Measurements from ENCODE around the gene TEX2. TPM values are rescaled to one million over a fixed set of nuclear protein-coding genes. Genes with fewer than 3 reads are reported as not detected.

Gene TEX2
- total and polyA plus RNA-seq, 2 donors (not counting 3 experiments of a cell fraction or from before 2014, with no cell fraction given): 13.3 to 25.8 TPM

DNA sequence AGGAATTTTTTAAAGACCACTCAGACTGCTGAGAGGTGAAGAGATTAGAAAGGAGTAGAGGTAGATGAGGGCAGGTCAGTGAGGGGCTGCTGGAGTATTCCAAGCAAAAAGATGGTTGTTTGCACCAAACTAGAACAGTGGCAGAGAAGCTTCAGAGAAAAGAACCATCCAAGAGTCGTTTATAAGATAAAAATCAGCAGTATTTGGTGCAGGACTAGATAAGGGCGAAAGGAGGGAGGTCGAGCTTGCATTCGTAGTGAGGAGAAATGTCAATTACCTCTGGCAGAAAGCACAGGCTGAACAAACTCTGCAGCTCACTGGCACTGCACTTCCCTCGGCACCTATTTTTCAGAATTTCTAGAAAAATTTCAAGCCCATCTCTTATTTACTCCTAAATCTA lies 9.6 kb downstream of the TEX2 start:
- dilution Hi-C loops (cut with MboI; ENCODE audit: extremely low pct_ligation_motif_present, low sequenced_read_pairs) (no loop called here), intact Hi-C loops (cut with micrococcal nuclease) (no loop called here)
- TF ChIP-seq FOS (IDR thresholded peaks at IDR 0.05; ENCODE audit: borderline replicate concordance, insufficient read depth, low read length) (no peak), POLR2AphosphoS5 (IDR thresholded peaks at IDR 0.05; ENCODE audit: insufficient read depth, low read depth, low read length) (no peak), MYC (IDR thresholded peaks at IDR 0.05; ENCODE audit: low read depth, low read length) (no peak), POLR2A (IDR thresholded peaks at IDR 0.05; ENCODE audit: low read depth, low read length) (no peak), JUN (IDR thresholded peaks at IDR 0.05; ENCODE audit: borderline replicate concordance, insufficient read depth, insufficient read length, low read depth) (no peak), EZH2 (IDR thresholded peaks at IDR 0.05; ENCODE audit: borderline replicate concordance, low read depth, low read length, severe bottlenecking) (no peak), GATA2 (IDR thresholded peaks at IDR 0.05; ENCODE audit: insufficient read depth, insufficient read length, low read depth, low read length) (no peak)
- TF ChIP-seq, protein P1, sequence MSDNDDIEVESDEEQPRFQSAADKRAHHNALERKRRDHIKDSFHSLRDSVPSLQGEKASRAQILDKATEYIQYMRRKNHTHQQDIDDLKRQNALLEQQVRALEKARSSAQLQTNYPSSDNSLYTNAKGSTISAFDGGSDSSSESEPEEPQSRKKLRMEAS (IDR thresholded peaks at IDR 0.05; ENCODE audit: insufficient read depth, insufficient read length): no peak
- TF ChIP-seq, protein P2, sequence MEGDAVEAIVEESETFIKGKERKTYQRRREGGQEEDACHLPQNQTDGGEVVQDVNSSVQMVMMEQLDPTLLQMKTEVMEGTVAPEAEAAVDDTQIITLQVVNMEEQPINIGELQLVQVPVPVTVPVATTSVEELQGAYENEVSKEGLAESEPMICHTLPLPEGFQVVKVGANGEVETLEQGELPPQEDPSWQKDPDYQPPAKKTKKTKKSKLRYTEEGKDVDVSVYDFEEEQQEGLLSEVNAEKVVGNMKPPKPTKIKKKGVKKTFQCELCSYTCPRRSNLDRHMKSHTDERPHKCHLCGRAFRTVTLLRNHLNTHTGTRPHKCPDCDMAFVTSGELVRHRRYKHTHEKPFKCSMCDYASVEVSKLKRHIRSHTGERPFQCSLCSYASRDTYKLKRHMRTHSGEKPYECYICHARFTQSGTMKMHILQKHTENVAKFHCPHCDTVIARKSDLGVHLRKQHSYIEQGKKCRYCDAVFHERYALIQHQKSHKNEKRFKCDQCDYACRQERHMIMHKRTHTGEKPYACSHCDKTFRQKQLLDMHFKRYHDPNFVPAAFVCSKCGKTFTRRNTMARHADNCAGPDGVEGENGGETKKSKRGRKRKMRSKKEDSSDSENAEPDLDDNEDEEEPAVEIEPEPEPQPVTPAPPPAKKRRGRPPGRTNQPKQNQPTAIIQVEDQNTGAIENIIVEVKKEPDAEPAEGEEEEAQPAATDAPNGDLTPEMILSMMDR (IDR thresholded peaks at IDR 0.05; ENCODE audit: extremely low read depth in 1 of 2, insufficient read depth in 1 of 2, low read depth in 1 of 2, low read length in 2 of 2): no peak
- no peaks in the 10 kb centered on the region for H3K4me1 ChIP-seq (ENCODE audit: control insufficient read depth, extremely low read depth, insufficient read depth, low read length)
- no TSS peak for BruUV-seq (replicated peaks)
- POLR2A ChIA-PET: no interaction called here
- DNase-seq (ENCODE audit: low read depth, low spot score) (no peak), FAIRE-seq (no peak)
- H3K79me2 ChIP-seq (ENCODE audit: control insufficient read depth, insufficient read depth, low read length): peaks cover 5% of the 10 kb centered on the region
- no peak overlapping the region for H3K4me3 ChIP-seq (replicated peaks in 1 of 3; ENCODE audit: insufficient read depth in 1 of 3, low read depth in 1 of 3, low read length in 3 of 3)
- H3K9me3 ChIP-seq (replicated peaks; ENCODE audit: control insufficient read depth, insufficient read depth, low read length): no peaks in the 10 kb centered on the region
- H4K20me1 ChIP-seq (replicated peaks; ENCODE audit: control insufficient read depth, extremely low read depth, insufficient read depth, low read length): no peaks in the 10 kb centered on the region
- no peaks in the 10 kb centered on the region for H3K27me3 ChIP-seq (ENCODE audit: control insufficient read depth in 2 of 2, insufficient read depth in 2 of 2, low read length in 2 of 2)
- H3K27ac ChIP-seq (ENCODE audit: insufficient read depth, low read depth, low read length): no peak overlapping the region
- H3K36me3 ChIP-seq (ENCODE audit: control insufficient read depth in 2 of 2, extremely low read depth in 1 of 2, insufficient read depth in 2 of 2, low read length in 2 of 2): no peaks in the 10 kb centered on the region
- H3K9ac ChIP-seq (replicated peaks; ENCODE audit: extremely low read depth, insufficient read depth, low read length): no peak overlapping the region
- H3K9me1 ChIP-seq (replicated peaks; ENCODE audit: control insufficient read depth, extremely low read depth, insufficient read depth, low read length): no peaks in the 10 kb centered on the region
- no peak overlapping the region for H2AFZ ChIP-seq (ENCODE audit: low read depth, low read length)
- no peak overlapping the region for H3K4me2 ChIP-seq (ENCODE audit: insufficient read depth, low read length)
- CTCF ChIA-PET: interaction anchor here (0.6 to 1.8 kb wide), 3 partner anchors 11 to 119 kb away, joined by 3 to 8 read pairs (median 5); no protein-coding TSS in a partner anchor

Data from endothelial cell of umbilical vein (primary cell).